Measurements from ENCODE around the gene AADAC. TPM values are rescaled to one million over a fixed set of nuclear protein-coding genes. Genes with fewer than 3 reads are reported as not detected.
A peak's percentile ranks its signal among the peaks of the same experiment; 100 is the strongest.
"Not testable (repeated sequence)": the region's sequence is repeated elsewhere in the genome, so short reads cannot be mapped to it uniquely, and the experiment has no call there.

The AADAC gene
- polyA plus RNA-seq, 1 donor (not counting 4 experiments of a cell fraction or from before 2014, with no cell fraction given) = 0.28 TPM

GRCh38 chr3:151843275-151843674 lies 29.4 kb downstream of the AADAC start:
- Histone ChIP-seq H3K9me3 (ENCODE audit: control insufficient read depth, low read depth, low read length) (no peaks in the 10 kb centered on the region), H3K9me1 (ENCODE audit: control insufficient read depth, extremely low read depth, insufficient read depth, low read length) (no peaks in the 10 kb centered on the region), H3K79me2 (ENCODE audit: control insufficient read depth, insufficient read depth, low read length) (no peaks in the 10 kb centered on the region), H3K36me3 (ENCODE audit: control insufficient read depth in 2 of 2, extremely low read depth in 1 of 2, insufficient read depth in 2 of 2, low read length in 2 of 2) (no peaks in the 10 kb centered on the region), H3K27me3 (ENCODE audit: control insufficient read depth, extremely low read depth, insufficient read depth, low read length) (no peaks in the 10 kb centered on the region), H2AFZ (ENCODE audit: control insufficient read depth, low read length) (peak overlapping the region; percentile 73), H4K20me1 (ENCODE audit: control insufficient read depth, extremely low read depth, insufficient read depth, low read length) (no peaks in the 10 kb centered on the region), H3K4me2 (ENCODE audit: control insufficient read depth, extremely low read depth, insufficient read depth, low read depth, low read length) (no peak overlapping the region), H3K27ac (ENCODE audit: control insufficient read depth, insufficient read depth, low read length) (no peak overlapping the region), H3K4me3 (ENCODE audit: control insufficient read depth in 2 of 3, extremely low read depth in 1 of 3, insufficient read depth in 2 of 3, low read depth in 1 of 3, low read length in 3 of 3) (no peak overlapping the region), H3K4me1 (ENCODE audit: control insufficient read depth, extremely low read depth, insufficient read depth, low read length) (peaks cover 4% of the 10 kb centered on the region), H3K9ac (ENCODE audit: control insufficient read depth, extremely low read depth, insufficient read depth, low read length) (no peak overlapping the region)
- dilution Hi-C loops (cut with MboI; ENCODE audit: extremely low pct_ligation_motif_present, low sequenced_read_pairs) = no loop called here
- FAIRE-seq (no peak), DNase-seq (ENCODE audit: low read depth, low spot score) (no peak)
- TF ChIP-seq CTCF (optimal IDR thresholded peaks at IDR 0.05 in 1 of 3, IDR thresholded peaks at IDR 0.05 in 1 of 3, conservative IDR thresholded peaks at IDR 0.05 in 1 of 3; ENCODE audit: extremely low read depth in 1 of 3, insufficient read depth in 2 of 3, low read length in 3 of 3) (no peak), EZH2 (IDR thresholded peaks at IDR 0.05; ENCODE audit: low read length) (no peak)

DNA sequence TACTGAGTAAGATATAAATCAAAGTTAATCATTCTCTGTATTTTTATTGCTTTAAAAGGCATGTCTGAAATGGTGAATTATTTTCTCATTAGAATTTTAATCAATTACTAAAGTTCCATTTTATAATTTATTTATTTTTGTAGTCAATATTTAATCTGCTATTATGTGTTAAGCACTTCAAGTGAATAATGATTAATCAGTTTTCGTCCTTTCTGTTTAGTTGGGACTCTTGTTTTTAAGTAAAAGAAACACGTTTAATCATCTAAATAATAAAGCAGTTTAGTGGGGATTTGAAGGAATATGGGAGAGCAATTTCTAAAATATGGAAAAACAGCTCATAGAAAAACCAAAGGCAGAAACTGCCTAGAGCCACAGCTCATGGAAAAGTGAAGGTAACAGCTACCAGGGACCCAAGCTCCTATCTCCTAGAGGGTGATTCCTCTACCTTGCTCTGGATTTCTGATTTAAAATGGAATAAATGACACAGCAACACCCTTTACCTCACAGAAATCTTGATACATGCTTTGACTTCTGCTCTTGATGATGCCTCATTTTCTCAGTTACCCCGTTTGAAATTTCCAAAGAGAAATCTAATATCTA lies 31.5 kb downstream of the AADAC start:
- no peaks in the 10 kb centered on the region for H3K4me1 ChIP-seq (ENCODE audit: control insufficient read depth, extremely low read depth, insufficient read depth, low read length)
- no peak overlapping the region for H3K27ac ChIP-seq (ENCODE audit: control insufficient read depth, insufficient read depth, low read length)
- H3K79me2 ChIP-seq (ENCODE audit: control insufficient read depth, insufficient read depth, low read length) = no peaks in the 10 kb centered on the region
- H3K9me3 ChIP-seq (ENCODE audit: control insufficient read depth, low read depth, low read length) = no peaks in the 10 kb centered on the region
- no peaks in the 10 kb centered on the region for H3K27me3 ChIP-seq (ENCODE audit: control insufficient read depth, extremely low read depth, insufficient read depth, low read length)
- DNase-seq (ENCODE audit: low read depth, low spot score) = no peak
- H3K4me3 ChIP-seq (ENCODE audit: control insufficient read depth in 2 of 3, extremely low read depth in 1 of 3, insufficient read depth in 2 of 3, low read depth in 1 of 3, low read length in 3 of 3) = no peak overlapping the region
- TF ChIP-seq CTCF (optimal IDR thresholded peaks at IDR 0.05 in 1 of 3, IDR thresholded peaks at IDR 0.05 in 1 of 3, conservative IDR thresholded peaks at IDR 0.05 in 1 of 3; ENCODE audit: extremely low read depth in 1 of 3, insufficient read depth in 2 of 3, low read length in 3 of 3) (no peak), EZH2 (IDR thresholded peaks at IDR 0.05; ENCODE audit: low read length) (no peak)
- no peaks in the 10 kb centered on the region for H3K9me1 ChIP-seq (ENCODE audit: control insufficient read depth, extremely low read depth, insufficient read depth, low read length)
- no peak overlapping the region for H3K9ac ChIP-seq (ENCODE audit: control insufficient read depth, extremely low read depth, insufficient read depth, low read length)
- dilution Hi-C loops (cut with MboI; ENCODE audit: extremely low pct_ligation_motif_present, low sequenced_read_pairs) = no loop called here
- no peak for FAIRE-seq
- H4K20me1 ChIP-seq (ENCODE audit: control insufficient read depth, extremely low read depth, insufficient read depth, low read length) = no peaks in the 10 kb centered on the region
- H3K36me3 ChIP-seq (ENCODE audit: control insufficient read depth in 2 of 2, extremely low read depth in 1 of 2, insufficient read depth in 2 of 2, low read length in 2 of 2) = no peaks in the 10 kb centered on the region
- no peak overlapping the region for H2AFZ ChIP-seq (ENCODE audit: control insufficient read depth, low read length)
- H3K4me2 ChIP-seq (ENCODE audit: control insufficient read depth, extremely low read depth, insufficient read depth, low read depth, low read length) = no peak overlapping the region

DNA sequence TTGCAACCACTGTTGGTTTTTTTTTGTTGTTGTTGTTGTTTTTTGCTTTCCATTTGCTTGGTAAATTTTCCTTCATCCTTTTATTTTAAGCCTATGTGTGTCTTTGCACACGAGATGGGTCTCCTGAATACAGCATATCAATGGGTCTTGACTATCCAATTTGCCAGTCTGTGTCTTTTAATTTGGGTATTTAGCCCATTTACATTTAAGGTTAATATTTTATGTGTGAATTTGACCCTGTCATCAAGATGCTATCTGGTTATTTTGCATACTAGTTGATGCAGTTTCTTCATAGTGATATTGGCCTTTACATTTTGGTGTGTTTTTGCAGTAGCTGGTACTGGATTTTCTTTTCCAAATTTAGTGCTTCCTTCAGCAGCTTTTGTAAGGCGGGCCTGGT lies 36.1 kb downstream of the AADAC start:
- H3K36me3 ChIP-seq (ENCODE audit: control insufficient read depth in 2 of 2, extremely low read depth in 1 of 2, insufficient read depth in 2 of 2, low read length in 2 of 2); H2AFZ ChIP-seq (ENCODE audit: control insufficient read depth, low read length); H3K4me3 ChIP-seq (ENCODE audit: control insufficient read depth in 2 of 3, extremely low read depth in 1 of 3, insufficient read depth in 2 of 3, low read depth in 1 of 3, low read length in 3 of 3); H3K9me1 ChIP-seq (ENCODE audit: control insufficient read depth, extremely low read depth, insufficient read depth, low read length); dilution Hi-C loops (cut with MboI; ENCODE audit: extremely low pct_ligation_motif_present, low sequenced_read_pairs); H3K79me2 ChIP-seq (ENCODE audit: control insufficient read depth, insufficient read depth, low read length); H3K4me1 ChIP-seq (ENCODE audit: control insufficient read depth, extremely low read depth, insufficient read depth, low read length); H4K20me1 ChIP-seq (ENCODE audit: control insufficient read depth, extremely low read depth, insufficient read depth, low read length); H3K9ac ChIP-seq (ENCODE audit: control insufficient read depth, extremely low read depth, insufficient read depth, low read length); FAIRE-seq; H3K27me3 ChIP-seq (ENCODE audit: control insufficient read depth, extremely low read depth, insufficient read depth, low read length); H3K4me2 ChIP-seq (ENCODE audit: control insufficient read depth, extremely low read depth, insufficient read depth, low read depth, low read length); DNase-seq (ENCODE audit: low read depth, low spot score); H3K9me3 ChIP-seq (ENCODE audit: control insufficient read depth, low read depth, low read length); H3K27ac ChIP-seq (ENCODE audit: control insufficient read depth, insufficient read depth, low read length): not testable (repeated sequence)

Measured in keratinocyte (primary cell).